Activated CD4-positive, alpha-beta T cell treated with anti-CD3 and anti-CD28 coated beads, Interleukin-2, amount 10 ng/mL, durations not matched to agents 7 days and 5 days (primary cell): ENCODE data around the gene SNAPC5. TPM values are rescaled to one million over a fixed set of nuclear protein-coding genes. Genes with fewer than 3 reads are reported as not detected.

ENCODE experiments used
- microRNA-seq: library from miRNA; unstranded; fragments of <30 nt; microRNA quantifications from one replicate; pipeline ENCODE4 v1.2.0, GENCODE V29; 2021; ENCODE audit warnings: borderline microRNAs expressed, borderline replicate concordance
- total RNA-seq, 2 experiments: library from RNA; stranded (reverse); gene quantifications; one replicate each; pipeline ENCODE4 v1.2.3, GENCODE V29; 2021

SNAPC5 gene
- total RNA-seq, 2 experiments from 2014 or later, result 21.4 to 24.5 TPM

Small RNA genes lying within 50 kb of the gene (microRNA-seq; reads per million reads assigned to microRNA genes)
- not detected for gene MIR4512

Other genes starting within 250 kb of the SNAPC5 start
- not detected for gene MEGF11, start 244.0 kb downstream of the SNAPC5 start, total RNA-seq
- 10 to 100 TPM; 31.2 to 35.6 TPM for gene DIS3L, start 204.2 kb downstream of the SNAPC5 start, total RNA-seq
- 10 to 100 TPM; 25.0 to 28.0 TPM for gene TIPIN, start 141.1 kb downstream of the SNAPC5 start, total RNA-seq
- 10 to 100 TPM; 72.1 to 83.0 TPM for gene MAP2K1, start 110.8 kb downstream of the SNAPC5 start, total RNA-seq
- 1,000 to 10,000 TPM; 2,398 to 2,621 TPM for gene RPL4, start 7.1 kb upstream of the SNAPC5 start, total RNA-seq
- gene ZWILCH, start 7.6 kb upstream of the SNAPC5 start, total RNA-seq, result 10 to 100 TPM; 28.0 to 28.3 TPM
- not detected for gene LCTL, start 68.2 kb upstream of the SNAPC5 start, total RNA-seq
- gene SMAD6, start 204.5 kb upstream of the SNAPC5 start, total RNA-seq, result under 1 TPM; 0.40 TPM